Spleen (tissue), 11 donors: Measurements from ENCODE around the gene LCLAT1. TPM values are rescaled to one million over a fixed set of nuclear protein-coding genes. Genes with fewer than 3 reads are reported as not detected.

Experiments
- DNase-seq: peaks from one replicate; pipeline ENCODE4 v3.0.0-alpha.2; 2020
- H3K27ac ChIP-seq, 8 donors: fragments of 200-600 bp; sonication (generic) in 7 of 8; 1 replicate in 4 of 8; 2 replicates in 4 of 8; pipeline versions ENCODE4 v1.5.0 to v1.8.0; 2016 to 2021; ENCODE audit warnings: inconsistent platforms in 4 of 8, mild to moderate bottlenecking in 4 of 8, moderate library complexity in 1 of 8
- H3K27me3 ChIP-seq, 7 donors: fragments of 200-600 bp; sonication (generic) in 6 of 7; replicated peaks in 1 of 7; 1 replicate in 4 of 7; 2 replicates in 3 of 7; pipeline versions ENCODE4 v1.5.0 to v1.8.0; 2016 to 2021; ENCODE audit warnings: inconsistent platforms in 3 of 7, mild to moderate bottlenecking in 1 of 7
- H3K36me3 ChIP-seq, 6 donors: fragments of 200-600 bp; sonication (generic) in 5 of 6; 1 replicate in 4 of 6; 2 replicates in 2 of 6; pipeline versions ENCODE4 v1.5.0 to v1.8.0; 2016 to 2021; ENCODE audit warnings: inconsistent platforms in 2 of 6
- H3K4me1 ChIP-seq, 6 donors: fragments of 200-600 bp; sonication (generic) in 5 of 6; 1 replicate in 3 of 6; 2 replicates in 3 of 6; pipeline versions ENCODE4 v1.5.0 to v1.8.0; 2016 to 2021; ENCODE audit warnings: inconsistent platforms in 3 of 6
- H3K4me3 ChIP-seq, 8 donors: fragments of 200-600 bp; sonication (generic) in 7 of 8; 1 replicate in 4 of 8; 2 replicates in 4 of 8; pipeline versions ENCODE4 v1.5.0 to v1.8.0; 2016 to 2021; ENCODE audit warnings: inconsistent platforms in 4 of 8, mild to moderate bottlenecking in 4 of 8, moderate library complexity in 2 of 8
- H3K9me3 ChIP-seq, 8 donors: fragments of 200-600 bp; sonication (generic) in 7 of 8; 1 replicate in 4 of 8; 2 replicates in 4 of 8; pipeline versions ENCODE4 v1.5.0 to v1.8.0; 2016 to 2021; ENCODE audit warnings: inconsistent platforms in 4 of 8
- POLR2A ChIP-seq, 3 donors: fragments of 450-650 bp; IDR thresholded peaks; one replicate each; pipeline ENCODE4 v1.5.1; 2017; ENCODE audit warnings: antibody characterized with exemption in 3 of 3, mild to moderate bottlenecking in 1 of 3
- POLR2AphosphoS5 ChIP-seq, 3 donors: sonication (generic); formaldehyde crosslinking; IDR thresholded peaks; one replicate each; pipeline ENCODE4 v1.5.1; 2017; ENCODE audit warnings: antibody characterized with exemption in 3 of 3
- WGBS, 5 donors: extraction: QIAGEN DNeasy Blood & Tissue Kit in 3 of 5; methylation state at CpG; one replicate each; pipeline versions ENCODE4 v1.1.5 to v1.1.7; 2013 to 2018; 5-methylcytosine and 5-hydroxymethylcytosine counted together
- intact Hi-C: fragments of 100-400 bp; cut with DNase I; formaldehyde crosslinking; loops from one replicate; pipeline ENCODE4 v1.15.0; 2023; ENCODE audit warnings: low total_unique reads
- polyA plus RNA-seq, 3 donors: library from polyadenylated mRNA; stranded (reverse); fragments of 200-250 nt; gene quantifications; one replicate each; pipeline ENCODE4 v1.2.1, GENCODE V29; 2013
- total RNA-seq, 7 donors: library from RNA; depleted of rRNA in 3 of 7; stranded (reverse); fragments of >200 nt in 3 of 7; fragmentation: NEBNext Ultra II Directional in 4 of 7; extraction: Animal tissue kit (Norgen Biotek cat#: 25700) in 4 of 7; gene quantifications; one replicate each; pipeline versions ENCODE4 v1.1.0 to v1.2.1, GENCODE V29; 2016 to 2021
- TF ChIP-seq, protein P1 (sequence below), 11 experiments: fragments of 200-600 bp in 7 of 11; fragments of 450-650 bp in 4 of 11; sonication (generic) in 4 of 11; IDR thresholded peaks in 8 of 11; conservative IDR thresholded peaks in 3 of 11; 1 replicate in 7 of 11; 2 replicates in 4 of 11; pipeline versions ENCODE4 v1.4.0 to v1.8.0; 2016 to 2021; ENCODE audit warnings: antibody characterized with exemption in 11 of 11, inconsistent platforms in 4 of 11, mild to moderate bottlenecking in 1 of 11
- donor health status: healthy with polysubstance abuse.
- donor health status: DM: no; HTN: no; CAD: no; lungs with moderate emphysema.
- donor health status: DM: no; HTN: no; CAD: no.
- donor health status: Bipolar disorder and iron deficiency.
- donor health status: healthy.
- donor health status: DM: no; HTN: no; CAD: no.
- donor health status: DM: yes; HTN: yes; CAD: no.

Gene LCLAT1
- total and polyA plus RNA-seq, 10 donors, result 1.9 to 23.3 (median 13.8) TPM

- Histone ChIP-seq H3K27ac (peak overlapping the region in 4 of 8 donors; percentile 14 to 51 (median 40)), H3K9me3 (no peaks in the 10 kb centered on the region), H3K4me3 (no peak overlapping the region), H3K4me1 (peaks cover 8 to 29% (median 18%) of the 10 kb centered on the region in 6 donors), H3K36me3 (no peaks in the 10 kb centered on the region), H3K27me3 (no peaks in the 10 kb centered on the region)
- intact Hi-C loops, result no loop called here
- DNase-seq, result no peak
- TF ChIP-seq POLR2A (IDR thresholded peaks at IDR 0.05) (no peak), POLR2AphosphoS5 (IDR thresholded peaks at IDR 0.05) (no peak)
- TF ChIP-seq, protein P1, sequence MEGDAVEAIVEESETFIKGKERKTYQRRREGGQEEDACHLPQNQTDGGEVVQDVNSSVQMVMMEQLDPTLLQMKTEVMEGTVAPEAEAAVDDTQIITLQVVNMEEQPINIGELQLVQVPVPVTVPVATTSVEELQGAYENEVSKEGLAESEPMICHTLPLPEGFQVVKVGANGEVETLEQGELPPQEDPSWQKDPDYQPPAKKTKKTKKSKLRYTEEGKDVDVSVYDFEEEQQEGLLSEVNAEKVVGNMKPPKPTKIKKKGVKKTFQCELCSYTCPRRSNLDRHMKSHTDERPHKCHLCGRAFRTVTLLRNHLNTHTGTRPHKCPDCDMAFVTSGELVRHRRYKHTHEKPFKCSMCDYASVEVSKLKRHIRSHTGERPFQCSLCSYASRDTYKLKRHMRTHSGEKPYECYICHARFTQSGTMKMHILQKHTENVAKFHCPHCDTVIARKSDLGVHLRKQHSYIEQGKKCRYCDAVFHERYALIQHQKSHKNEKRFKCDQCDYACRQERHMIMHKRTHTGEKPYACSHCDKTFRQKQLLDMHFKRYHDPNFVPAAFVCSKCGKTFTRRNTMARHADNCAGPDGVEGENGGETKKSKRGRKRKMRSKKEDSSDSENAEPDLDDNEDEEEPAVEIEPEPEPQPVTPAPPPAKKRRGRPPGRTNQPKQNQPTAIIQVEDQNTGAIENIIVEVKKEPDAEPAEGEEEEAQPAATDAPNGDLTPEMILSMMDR (IDR thresholded peaks at IDR 0.05 in 8 of 11, conservative IDR thresholded peaks at IDR 0.05 in 3 of 11), result no peak
- WGBS, 5 donors, result 43 to 81% (median 64%) methylated on average over 1 of the region's 1 CpG
Measured at GRCh38 chr2:30405260-30405605, 41.8 kb upstream of the LCLAT1 start.

- no peak for TF ChIP-seq POLR2AphosphoS5 (IDR thresholded peaks at IDR 0.05)
- TF ChIP-seq, protein P1 (IDR thresholded peaks at IDR 0.05 in 8 of 11, conservative IDR thresholded peaks at IDR 0.05 in 3 of 11), result no peak
- DNase-seq, result no peak
- H3K9me3 ChIP-seq, result no peaks in the 10 kb centered on the region
- no peak overlapping the region for H3K4me3 ChIP-seq
- WGBS, 5 donors, result 95 to 100% (median 96%) methylated on average over 2 of the region's 2 CpGs
- peaks cover 8 to 45% (median 20%) of the 10 kb centered on the region in 6 donors for H3K4me1 ChIP-seq
- no peaks in the 10 kb centered on the region for H3K36me3 ChIP-seq
- intact Hi-C loops, result no loop called here
- no peaks in the 10 kb centered on the region for H3K27me3 ChIP-seq
- peak overlapping the region in 5 of 8 donors; percentile 32 to 79 (median 71) for H3K27ac ChIP-seq
Measured at GRCh38 chr2:30406853-30407252, 40.2 kb upstream of the LCLAT1 start.

- Histone ChIP-seq H3K27me3 (no peaks in the 10 kb centered on the region), H3K27ac (peak overlapping the region in 7 of 8 donors; percentile 30 to 80 (median 71)), H3K4me1 (peaks cover 8 to 48% (median 26%) of the 10 kb centered on the region in 6 donors), H3K36me3 (no peaks in the 10 kb centered on the region), H3K9me3 (no peaks in the 10 kb centered on the region), H3K4me3 (no peak overlapping the region)
- TF ChIP-seq, protein P1 (IDR thresholded peaks at IDR 0.05 in 8 of 11, conservative IDR thresholded peaks at IDR 0.05 in 3 of 11), result no peak
- no peak for TF ChIP-seq POLR2A (IDR thresholded peaks at IDR 0.05)
- peak in 1 of 3 donors; percentile 25 for TF ChIP-seq POLR2AphosphoS5 (IDR thresholded peaks at IDR 0.05)
- no peak for DNase-seq
- intact Hi-C loops, result no loop called here
Measured at GRCh38 chr2:30408961-30409387, 38.1 kb upstream of the LCLAT1 start.

GRCh38 chr2:30410217-30410616 lies 36.8 kb upstream of the LCLAT1 start:
- H3K27ac ChIP-seq, result peak overlapping the region in 6 of 8 donors; percentile 37 to 79 (median 62)
- H3K27me3 ChIP-seq, result no peaks in the 10 kb centered on the region
- peaks cover 8 to 48% (median 26%) of the 10 kb centered on the region in 6 donors for H3K4me1 ChIP-seq
- 43 to 71% (median 64%) methylated on average over 2 of the region's 2 CpGs for WGBS, 5 donors
- H3K9me3 ChIP-seq, result no peaks in the 10 kb centered on the region
- DNase-seq, result no peak
- no peaks in the 10 kb centered on the region for H3K36me3 ChIP-seq
- intact Hi-C loops, result no loop called here
- TF ChIP-seq, protein P1 (IDR thresholded peaks at IDR 0.05 in 8 of 11, conservative IDR thresholded peaks at IDR 0.05 in 3 of 11), result no peak
- no peak for TF ChIP-seq POLR2AphosphoS5 (IDR thresholded peaks at IDR 0.05)
- TF ChIP-seq POLR2A (IDR thresholded peaks at IDR 0.05), result no peak
- no peak overlapping the region for H3K4me3 ChIP-seq
